Neural cell (in vitro differentiated cells): ENCODE results near the gene LRRC61.

Experiments used
- EP300 ChIP-seq: fragments of 450-650 bp; conservative IDR thresholded peaks from 2 replicates; pipeline ENCODE4 v1.6.1; 2014; ENCODE audit warnings: antibody characterized with exemption, mild to moderate bottlenecking, moderate library complexity; ENCODE audit not compliant: poor library complexity, severe bottlenecking
- EZH2 ChIP-seq: fragments of 200-600, 300-800 bp; shearing (Covaris generic), sonication (generic); IDR thresholded peaks from 2 replicates; pipeline ENCODE4 v1.6.1; 2014; ENCODE audit warnings: antibody characterized with exemption, low read length, borderline replicate concordance, mild to moderate bottlenecking; ENCODE audit not compliant: insufficient read depth, poor library complexity, severe bottlenecking
- POLR2AphosphoS5 ChIP-seq: IDR thresholded peaks from 2 replicates; pipeline ENCODE4 v1.6.1; 2012
- RAD21 ChIP-seq: fragments of 450-650 bp; conservative IDR thresholded peaks from 2 replicates; pipeline ENCODE4 v1.6.1; 2014; ENCODE audit warnings: antibody characterized with exemption, mild to moderate bottlenecking, moderate library complexity
- REST ChIP-seq: IDR thresholded peaks from 2 replicates; pipeline ENCODE4 v1.6.1; 2012; ENCODE audit warnings: borderline replicate concordance
- SMC3 ChIP-seq: fragments of 450-650 bp; conservative IDR thresholded peaks from 2 replicates; pipeline ENCODE4 v1.6.1; 2014; ENCODE audit warnings: antibody characterized with exemption, mild to moderate bottlenecking, moderate library complexity; ENCODE audit not compliant: poor library complexity
- TAF1 ChIP-seq: IDR thresholded peaks from 2 replicates; pipeline ENCODE4 v1.6.1; 2012; ENCODE audit warnings: low read depth
- TF ChIP-seq, protein P1 (sequence below): fragments of 450-650 bp; IDR thresholded peaks from 2 replicates; pipeline ENCODE4 v1.5.1; 2014; ENCODE audit warnings: antibody characterized with exemption, mild to moderate bottlenecking, moderate library complexity; ENCODE audit not compliant: poor library complexity, severe bottlenecking

GRCh38 chr7:150369748-150370501 lies 46.8 kb downstream of the LRRC61 start:
- TF ChIP-seq, protein P1, sequence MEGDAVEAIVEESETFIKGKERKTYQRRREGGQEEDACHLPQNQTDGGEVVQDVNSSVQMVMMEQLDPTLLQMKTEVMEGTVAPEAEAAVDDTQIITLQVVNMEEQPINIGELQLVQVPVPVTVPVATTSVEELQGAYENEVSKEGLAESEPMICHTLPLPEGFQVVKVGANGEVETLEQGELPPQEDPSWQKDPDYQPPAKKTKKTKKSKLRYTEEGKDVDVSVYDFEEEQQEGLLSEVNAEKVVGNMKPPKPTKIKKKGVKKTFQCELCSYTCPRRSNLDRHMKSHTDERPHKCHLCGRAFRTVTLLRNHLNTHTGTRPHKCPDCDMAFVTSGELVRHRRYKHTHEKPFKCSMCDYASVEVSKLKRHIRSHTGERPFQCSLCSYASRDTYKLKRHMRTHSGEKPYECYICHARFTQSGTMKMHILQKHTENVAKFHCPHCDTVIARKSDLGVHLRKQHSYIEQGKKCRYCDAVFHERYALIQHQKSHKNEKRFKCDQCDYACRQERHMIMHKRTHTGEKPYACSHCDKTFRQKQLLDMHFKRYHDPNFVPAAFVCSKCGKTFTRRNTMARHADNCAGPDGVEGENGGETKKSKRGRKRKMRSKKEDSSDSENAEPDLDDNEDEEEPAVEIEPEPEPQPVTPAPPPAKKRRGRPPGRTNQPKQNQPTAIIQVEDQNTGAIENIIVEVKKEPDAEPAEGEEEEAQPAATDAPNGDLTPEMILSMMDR = no peak
- no peak for TF ChIP-seq POLR2AphosphoS5
- TF ChIP-seq EZH2 = no peak
- no peak for TF ChIP-seq REST
- TF ChIP-seq SMC3 = no peak
- no peak for TF ChIP-seq TAF1
- no peak for TF ChIP-seq EP300
- TF ChIP-seq RAD21 = no peak
